Fibroblast of skin of scalp (primary cell): Measurements from ENCODE around the gene ARID4B. TPM values are rescaled to one million over a fixed set of nuclear protein-coding genes. Genes with fewer than 3 reads are reported as not detected.
"Not testable (repeated sequence)": the region's sequence is repeated elsewhere in the genome, so short reads cannot be mapped to it uniquely, and the experiment has no call there.

Experiments used
- DNase-seq: peaks from one replicate; pipeline ENCODE4 v3.0.0-alpha.2; 2013
- polyA plus RNA-seq, 2 experiments: library from polyadenylated mRNA; unstranded; fragments of 120-200 nt; gene quantifications; one replicate each; pipeline ENCODE4 v1.2.1, GENCODE V29; 2013; ENCODE audit not compliant: insufficient read length in 2 of 2

Gene ARID4B
- polyA plus RNA-seq (2013, experiment 1 of 2; ENCODE audit: insufficient read length), result 16.4 TPM
- 18.9 TPM for polyA plus RNA-seq (2013, experiment 2 of 2; ENCODE audit: insufficient read length)

- no peak for DNase-seq
Measured at GRCh38 chr1:235327559-235328270, at the start of gene ARID4B. TSS of gene ARID4B (minus strand) at chr1:235328179. CDS start at chr1:235326919, 1,260 bp downstream.

- DNase-seq, result no peak
Measured at GRCh38 chr1:235375919-235376605, 48.1 kb upstream of the ARID4B start.

- DNase-seq, result no peak
Measured at GRCh38 chr1:235369802-235370201, 41.8 kb upstream of the ARID4B start.

GRCh38 chr1:235368428-235368827 lies 40.4 kb upstream of the ARID4B start:
- no peak for DNase-seq

- peak; percentile 96 for DNase-seq
Measured at GRCh38 chr1:235367000-235367908, 39.3 kb upstream of the ARID4B start, which contains the start of gene TBCE. TSS of gene TBCE (plus strand) at chr1:235367427. CDS start at chr1:235380050, 12,623 bp downstream.

GRCh38 chr1:235366286-235366685 lies 38.3 kb upstream of the ARID4B start:
- DNase-seq, result no peak

GRCh38 chr1:235364189-235364588 lies 36.2 kb upstream of the ARID4B start:
- DNase-seq, result not testable (repeated sequence)

GRCh38 chr1:235358899-235359298 lies 30.9 kb upstream of the ARID4B start:
- DNase-seq, result no peak

GRCh38 chr1:235357485-235358373 lies 29.8 kb upstream of the ARID4B start:
- no peak for DNase-seq

- no peak for DNase-seq
Measured at GRCh38 chr1:235351898-235352297, 23.9 kb upstream of the ARID4B start.

- no peak for DNase-seq
Measured at GRCh38 chr1:235351441-235351840, 23.5 kb upstream of the ARID4B start.

- no peak for DNase-seq
Measured at GRCh38 chr1:235343726-235344125, 15.7 kb upstream of the ARID4B start.

GRCh38 chr1:235342471-235342870 lies 14.5 kb upstream of the ARID4B start:
- no peak for DNase-seq

GRCh38 chr1:235342039-235342438 lies 14.1 kb upstream of the ARID4B start:
- no peak for DNase-seq

GRCh38 chr1:235341334-235341733 lies 13.4 kb upstream of the ARID4B start:
- DNase-seq, result no peak

GRCh38 chr1:235339746-235340145 lies 11.8 kb upstream of the ARID4B start:
- DNase-seq, result no peak

- no peak for DNase-seq
Measured at GRCh38 chr1:235336903-235337302, 8.9 kb upstream of the ARID4B start.

- no peak for DNase-seq
Measured at GRCh38 chr1:235331401-235331800, 3.4 kb upstream of the ARID4B start.

GRCh38 chr1:235330918-235331285 lies 2.9 kb upstream of the ARID4B start:
- DNase-seq, result no peak

- peak; percentile 33 for DNase-seq
Measured at GRCh38 chr1:235329139-235329902, 1.3 kb upstream of the ARID4B start.
